GM19099 (cell line): Measurements from ENCODE around the gene PLG.

ENCODE experiments used
- POLR2A ChIP-seq: IDR thresholded peaks from 3 replicates; pipeline ENCODE4 v1.6.1; 2011; ENCODE audit warnings: low read depth; ENCODE audit not compliant: insufficient read length; ENCODE audit errors: extremely low read depth

PLG gene

GRCh38 chr6:160692369-160692959, 9.6 kb upstream of the PLG start:
- TF ChIP-seq POLR2A, result no peak

- TF ChIP-seq POLR2A, result no peak
Observed at GRCh38 chr6:160697826-160698225, 4.2 kb upstream of the PLG start.

DNA sequence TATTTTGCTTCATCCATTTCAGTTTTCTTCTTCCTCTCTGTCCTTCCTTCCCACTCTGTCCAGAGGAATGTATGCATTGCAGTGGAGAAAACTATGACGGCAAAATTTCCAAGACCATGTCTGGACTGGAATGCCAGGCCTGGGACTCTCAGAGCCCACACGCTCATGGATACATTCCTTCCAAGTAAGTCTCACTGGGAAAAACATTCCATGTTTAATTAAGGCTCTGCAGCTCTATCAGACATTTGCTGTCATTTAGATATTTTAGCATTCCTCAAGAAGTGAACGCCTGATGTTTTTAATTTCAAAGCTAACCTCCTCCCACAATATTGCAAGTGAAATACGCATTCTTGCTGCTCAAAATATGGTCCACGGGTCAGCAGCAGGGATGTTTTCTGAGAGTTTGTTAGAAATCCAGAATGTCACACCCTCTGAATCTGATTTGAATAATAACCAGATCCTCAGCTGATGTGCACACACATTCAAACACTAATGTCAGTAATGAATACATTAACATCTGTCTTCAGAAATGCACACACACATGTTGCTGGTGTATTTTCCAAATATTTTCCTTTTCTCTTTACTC, 12.8 kb downstream of the PLG start:
- no peak for TF ChIP-seq POLR2A

- no peak for TF ChIP-seq POLR2A
Observed at GRCh38 chr6:160730911-160731310, 28.9 kb downstream of the PLG start.

- no peak for TF ChIP-seq POLR2A
Observed at GRCh38 chr6:160733050-160733646, 31.1 kb downstream of the PLG start.

GRCh38 chr6:160734627-160735026, 32.6 kb downstream of the PLG start:
- TF ChIP-seq POLR2A, result no peak

DNA sequence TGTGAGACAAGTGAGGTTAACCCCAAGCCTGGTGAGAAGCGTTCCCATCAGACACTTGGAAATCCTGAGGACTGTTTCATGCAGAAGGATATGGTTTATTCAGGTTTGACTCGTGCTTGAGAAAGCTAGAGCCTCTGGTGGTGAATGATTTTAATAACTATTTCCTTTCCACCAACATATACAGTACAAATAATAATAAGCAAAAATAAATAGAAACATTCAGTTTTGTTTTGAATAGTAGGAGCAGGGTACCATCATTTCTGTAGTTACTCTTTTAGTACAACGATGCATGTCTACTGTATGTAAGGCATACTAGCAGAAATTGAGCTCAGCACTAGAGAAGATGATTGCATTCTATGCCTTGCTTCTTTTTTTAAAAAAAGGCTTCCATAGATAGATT, 33.5 kb downstream of the PLG start:
- no peak for TF ChIP-seq POLR2A

GRCh38 chr6:160737934-160738333, 35.9 kb downstream of the PLG start:
- no peak for TF ChIP-seq POLR2A

GRCh38 chr6:160739955-160740354, 37.9 kb downstream of the PLG start:
- TF ChIP-seq POLR2A, result no peak

DNA sequence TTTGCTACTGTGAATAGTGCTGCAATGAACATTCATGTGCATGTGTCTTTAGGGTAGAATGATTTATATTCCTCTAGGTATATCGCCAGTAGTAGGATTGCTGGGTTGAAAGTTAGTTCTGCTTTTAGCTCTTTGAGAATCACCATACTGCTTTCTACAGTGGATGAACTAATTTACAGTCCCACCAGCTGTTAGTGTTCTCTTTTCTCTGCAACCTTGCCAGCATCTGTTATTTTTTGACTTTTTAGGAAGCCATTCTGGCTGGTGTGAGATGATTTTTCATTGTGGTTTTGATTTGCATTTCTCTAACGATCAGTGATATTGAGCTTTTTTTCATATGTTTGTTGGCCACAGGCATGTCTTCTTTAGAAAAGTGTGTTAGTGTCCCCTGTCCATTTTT, 40.0 kb downstream of the PLG start:
- TF ChIP-seq POLR2A, result no peak

GRCh38 chr6:160750276-160750689, 48.2 kb downstream of the PLG start:
- TF ChIP-seq POLR2A, result no peak

- no peak for TF ChIP-seq POLR2A
Observed at GRCh38 chr6:160755165-160755564, 53.1 kb downstream of the PLG start.

DNA sequence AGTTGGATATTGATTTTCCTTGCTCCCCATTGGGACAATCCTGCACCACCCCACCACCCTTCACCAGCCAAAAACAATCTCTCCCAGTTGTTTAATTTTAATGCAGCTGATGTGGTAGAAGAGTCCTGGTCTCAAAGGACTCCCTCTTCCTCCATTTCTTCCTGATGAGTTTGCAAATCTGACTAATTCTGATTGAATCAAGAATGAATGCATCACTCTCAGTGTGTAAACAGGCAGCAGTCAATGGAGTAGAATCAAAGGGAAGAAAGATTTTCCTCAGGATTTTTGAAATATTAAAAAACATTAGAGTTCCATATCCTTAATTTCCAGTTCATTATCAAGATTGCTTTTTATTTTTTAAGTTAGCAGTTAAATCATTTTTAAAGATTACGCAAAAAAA, 54.0 kb downstream of the PLG start:
- TF ChIP-seq POLR2A, result no peak

- no peak for TF ChIP-seq POLR2A
Observed at GRCh38 chr6:160756871-160757270, 54.8 kb downstream of the PLG start.

GRCh38 chr6:160764847-160765246, 62.8 kb downstream of the PLG start:
- TF ChIP-seq POLR2A, result no peak

GRCh38 chr6:160765412-160765811, 63.4 kb downstream of the PLG start:
- TF ChIP-seq POLR2A, result no peak

- no peak for TF ChIP-seq POLR2A
Observed at GRCh38 chr6:160766657-160766988, 64.6 kb downstream of the PLG start.
